Germinal center (tissue), 1 donor: Measurements from ENCODE around the gene ZBTB1.
"Not testable (repeated sequence)": the region's sequence is repeated elsewhere in the genome, so short reads cannot be mapped to it uniquely, and the experiment has no call there.

ENCODE experiments used
- DNase-seq: peaks from one replicate; pipeline ENCODE4 v3.0.0; 2012; ENCODE audit warnings: mixed read lengths, low spot score

The ZBTB1 gene

GRCh38 chr14:64569646-64570045, 65.1 kb downstream of the ZBTB1 start:
- DNase-seq = not testable (repeated sequence)

- DNase-seq = no peak
Measured at GRCh38 chr14:64572386-64573104, 68.0 kb downstream of the ZBTB1 start.

GRCh38 chr14:64573109-64573508, 68.5 kb downstream of the ZBTB1 start:
- DNase-seq = no peak
